HCT116 (cell line): ENCODE results near the gene ICA1L.

Source experiments
- CEBPB ChIP-seq: IDR thresholded peaks from 2 replicates; pipeline ENCODE4 v1.6.1; 2012; ENCODE audit warnings: low read depth
- EGR1 ChIP-seq: IDR thresholded peaks from 2 replicates; pipeline ENCODE4 v1.6.1; 2012; ENCODE audit warnings: low read depth
- EZH2 ChIP-seq: fragments of 200-600 bp; sonication (generic); IDR thresholded peaks from 2 replicates; pipeline ENCODE4 v1.6.1; 2017; ENCODE audit warnings: antibody characterized with exemption, mixed run types
- POLR2A ChIP-seq: IDR thresholded peaks from 2 replicates; pipeline ENCODE4 v1.7.0; 2011; ENCODE audit warnings: borderline replicate concordance; ENCODE audit not compliant: insufficient read depth, insufficient read length; ENCODE audit errors: extremely low read depth
- POLR2AphosphoS5 ChIP-seq: IDR thresholded peaks from 2 replicates; pipeline ENCODE4 v1.6.1; 2011; ENCODE audit warnings: mild to moderate bottlenecking, low read depth, low read length, moderate library complexity
- SRF ChIP-seq: IDR thresholded peaks from 2 replicates; pipeline ENCODE4 v1.6.1; 2012; ENCODE audit warnings: low read depth
- YY1 ChIP-seq: IDR thresholded peaks from 2 replicates; pipeline ENCODE4 v1.6.1; 2011; ENCODE audit warnings: low read length, low read depth, moderate library complexity, mild to moderate bottlenecking; ENCODE audit not compliant: insufficient replicate concordance; ENCODE audit errors: extremely low read depth
- TF ChIP-seq, protein P1 (sequence below), 3 experiments: fragments of 200-600 bp in 1 of 3; sonication (generic) in 1 of 3; IDR thresholded peaks in 2 of 3; conservative IDR thresholded peaks in 1 of 3; 2 replicates each; pipeline ENCODE4 v1.5.1; 2012 to 2017; ENCODE audit warnings: low read depth in 2 of 3, low read length in 2 of 3, antibody characterized with exemption in 1 of 3, borderline replicate concordance in 1 of 3, control low read depth in 1 of 3, mild to moderate bottlenecking in 1 of 3, mixed read lengths in 1 of 3, mixed run types in 1 of 3, moderate library complexity in 1 of 3; ENCODE audit not compliant: insufficient read depth in 1 of 3
- TF ChIP-seq, protein P2 (sequence below): IDR thresholded peaks from 2 replicates; pipeline ENCODE4 v1.6.1; 2012
- TF ChIP-seq, protein P3 (sequence below): IDR thresholded peaks from 2 replicates; pipeline ENCODE4 v1.6.1; 2012; ENCODE audit warnings: low read depth
- TF ChIP-seq, protein P4 (sequence below): IDR thresholded peaks from 2 replicates; pipeline ENCODE4 v1.6.1; 2012

DNA sequence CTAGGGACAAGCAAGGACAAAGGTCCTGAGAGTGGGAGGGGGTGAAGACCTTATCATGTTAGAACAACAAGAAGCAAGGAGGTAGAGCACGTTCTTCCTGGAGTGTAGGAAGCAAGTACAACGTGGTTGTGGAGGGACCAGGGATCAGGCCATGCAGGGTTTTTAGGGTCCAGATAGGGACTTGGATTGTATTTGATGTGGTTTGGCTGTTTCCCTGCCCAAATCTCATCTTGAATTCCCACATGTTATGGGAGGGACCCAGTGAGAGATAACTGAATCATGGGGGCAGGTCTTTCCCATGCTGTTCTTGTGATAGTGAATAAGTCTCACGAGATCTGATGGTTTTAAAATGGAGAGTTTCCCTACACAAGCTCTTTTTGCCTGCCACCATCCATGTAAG, 53.2 kb downstream of the ICA1L start:
- TF ChIP-seq, protein P1, sequence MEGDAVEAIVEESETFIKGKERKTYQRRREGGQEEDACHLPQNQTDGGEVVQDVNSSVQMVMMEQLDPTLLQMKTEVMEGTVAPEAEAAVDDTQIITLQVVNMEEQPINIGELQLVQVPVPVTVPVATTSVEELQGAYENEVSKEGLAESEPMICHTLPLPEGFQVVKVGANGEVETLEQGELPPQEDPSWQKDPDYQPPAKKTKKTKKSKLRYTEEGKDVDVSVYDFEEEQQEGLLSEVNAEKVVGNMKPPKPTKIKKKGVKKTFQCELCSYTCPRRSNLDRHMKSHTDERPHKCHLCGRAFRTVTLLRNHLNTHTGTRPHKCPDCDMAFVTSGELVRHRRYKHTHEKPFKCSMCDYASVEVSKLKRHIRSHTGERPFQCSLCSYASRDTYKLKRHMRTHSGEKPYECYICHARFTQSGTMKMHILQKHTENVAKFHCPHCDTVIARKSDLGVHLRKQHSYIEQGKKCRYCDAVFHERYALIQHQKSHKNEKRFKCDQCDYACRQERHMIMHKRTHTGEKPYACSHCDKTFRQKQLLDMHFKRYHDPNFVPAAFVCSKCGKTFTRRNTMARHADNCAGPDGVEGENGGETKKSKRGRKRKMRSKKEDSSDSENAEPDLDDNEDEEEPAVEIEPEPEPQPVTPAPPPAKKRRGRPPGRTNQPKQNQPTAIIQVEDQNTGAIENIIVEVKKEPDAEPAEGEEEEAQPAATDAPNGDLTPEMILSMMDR (IDR thresholded peaks at IDR 0.05 in 2 of 3, conservative IDR thresholded peaks at IDR 0.05 in 1 of 3; ENCODE audit: borderline replicate concordance in 1 of 3, insufficient read depth in 1 of 3, low read depth in 2 of 3, low read length in 2 of 3), result no peak
- TF ChIP-seq POLR2AphosphoS5, result no peak
- TF ChIP-seq, protein P2, sequence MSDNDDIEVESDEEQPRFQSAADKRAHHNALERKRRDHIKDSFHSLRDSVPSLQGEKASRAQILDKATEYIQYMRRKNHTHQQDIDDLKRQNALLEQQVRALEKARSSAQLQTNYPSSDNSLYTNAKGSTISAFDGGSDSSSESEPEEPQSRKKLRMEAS, result no peak
- TF ChIP-seq CEBPB, result no peak
- no peak for TF ChIP-seq POLR2A
- TF ChIP-seq, protein P3, sequence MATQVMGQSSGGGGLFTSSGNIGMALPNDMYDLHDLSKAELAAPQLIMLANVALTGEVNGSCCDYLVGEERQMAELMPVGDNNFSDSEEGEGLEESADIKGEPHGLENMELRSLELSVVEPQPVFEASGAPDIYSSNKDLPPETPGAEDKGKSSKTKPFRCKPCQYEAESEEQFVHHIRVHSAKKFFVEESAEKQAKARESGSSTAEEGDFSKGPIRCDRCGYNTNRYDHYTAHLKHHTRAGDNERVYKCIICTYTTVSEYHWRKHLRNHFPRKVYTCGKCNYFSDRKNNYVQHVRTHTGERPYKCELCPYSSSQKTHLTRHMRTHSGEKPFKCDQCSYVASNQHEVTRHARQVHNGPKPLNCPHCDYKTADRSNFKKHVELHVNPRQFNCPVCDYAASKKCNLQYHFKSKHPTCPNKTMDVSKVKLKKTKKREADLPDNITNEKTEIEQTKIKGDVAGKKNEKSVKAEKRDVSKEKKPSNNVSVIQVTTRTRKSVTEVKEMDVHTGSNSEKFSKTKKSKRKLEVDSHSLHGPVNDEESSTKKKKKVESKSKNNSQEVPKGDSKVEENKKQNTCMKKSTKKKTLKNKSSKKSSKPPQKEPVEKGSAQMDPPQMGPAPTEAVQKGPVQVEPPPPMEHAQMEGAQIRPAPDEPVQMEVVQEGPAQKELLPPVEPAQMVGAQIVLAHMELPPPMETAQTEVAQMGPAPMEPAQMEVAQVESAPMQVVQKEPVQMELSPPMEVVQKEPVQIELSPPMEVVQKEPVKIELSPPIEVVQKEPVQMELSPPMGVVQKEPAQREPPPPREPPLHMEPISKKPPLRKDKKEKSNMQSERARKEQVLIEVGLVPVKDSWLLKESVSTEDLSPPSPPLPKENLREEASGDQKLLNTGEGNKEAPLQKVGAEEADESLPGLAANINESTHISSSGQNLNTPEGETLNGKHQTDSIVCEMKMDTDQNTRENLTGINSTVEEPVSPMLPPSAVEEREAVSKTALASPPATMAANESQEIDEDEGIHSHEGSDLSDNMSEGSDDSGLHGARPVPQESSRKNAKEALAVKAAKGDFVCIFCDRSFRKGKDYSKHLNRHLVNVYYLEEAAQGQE, result no peak
- no peak for TF ChIP-seq YY1
- no peak for TF ChIP-seq EZH2
- no peak for TF ChIP-seq EGR1
- TF ChIP-seq SRF, result no peak
- TF ChIP-seq, protein P4, sequence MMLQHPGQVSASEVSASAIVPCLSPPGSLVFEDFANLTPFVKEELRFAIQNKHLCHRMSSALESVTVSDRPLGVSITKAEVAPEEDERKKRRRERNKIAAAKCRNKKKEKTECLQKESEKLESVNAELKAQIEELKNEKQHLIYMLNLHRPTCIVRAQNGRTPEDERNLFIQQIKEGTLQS, result no peak
